GM23338 (cell line): ENCODE measurements around the gene SDC1. TPM values are rescaled to one million over a fixed set of nuclear protein-coding genes. Genes with fewer than 3 reads are reported as not detected.

Source experiments
- ATAC-seq: fragments of 200-7000 bp; cut with Tn5 transposase; 3 replicates; pipeline ENCODE4 v1.9.1; 2020
- DNase-seq: peaks from one replicate; pipeline ENCODE4 v3.0.0-alpha.2; 2015; ENCODE audit warnings: low spot score
- H2AFZ ChIP-seq: fragments of 200-600 bp; sonication (generic); 2 replicates; pipeline ENCODE4 v1.8.0; 2016; ENCODE audit warnings: antibody characterized with exemption, mild to moderate bottlenecking, moderate library complexity
- H3F3A ChIP-seq: fragments of 200-600 bp; sonication (generic); replicated peaks from 2 replicates; pipeline ENCODE4 v1.8.0; 2017; ENCODE audit warnings: antibody characterized with exemption, mixed run types, low read depth
- H3K27ac ChIP-seq: fragments of 200-600 bp; sonication (generic); 2 replicates; pipeline ENCODE4 v1.6.1; 2016; ENCODE audit warnings: low read depth
- H3K27me3 ChIP-seq: fragments of 200-600 bp; sonication (generic); 2 replicates; pipeline ENCODE4 v1.8.0; 2016; ENCODE audit warnings: mild to moderate bottlenecking, mixed run types, moderate library complexity; ENCODE audit not compliant: insufficient read depth
- H3K36me3 ChIP-seq: fragments of 200-600 bp; sonication (generic); 2 replicates; pipeline ENCODE4 v1.8.0; 2016; ENCODE audit warnings: mild to moderate bottlenecking; ENCODE audit not compliant: insufficient read depth
- H3K4me1 ChIP-seq: fragments of 200-600 bp; sonication (generic); 2 replicates; pipeline ENCODE4 v1.8.0; 2016; ENCODE audit warnings: mild to moderate bottlenecking, moderate library complexity; ENCODE audit not compliant: insufficient read depth
- H3K4me2 ChIP-seq: fragments of 200-600 bp; sonication (generic); 2 replicates; pipeline ENCODE4 v1.7.1; 2017; ENCODE audit warnings: mixed run types
- H3K4me3 ChIP-seq: fragments of 200-600 bp; sonication (generic); 2 replicates; pipeline ENCODE4 v1.6.1; 2016; ENCODE audit warnings: mixed run types
- H3K79me2 ChIP-seq: fragments of 200-600 bp; sonication (generic); replicated peaks from 2 replicates; pipeline ENCODE4 v1.8.0; 2017; ENCODE audit warnings: mild to moderate bottlenecking; ENCODE audit not compliant: insufficient read depth
- H3K9me2 ChIP-seq: fragments of 200-600 bp; sonication (generic); 2 replicates; pipeline ENCODE4 v1.8.0; 2017; ENCODE audit not compliant: insufficient read depth
- H4K20me1 ChIP-seq: fragments of 200-600 bp; sonication (generic); replicated peaks from 2 replicates; pipeline ENCODE4 v1.8.0; 2017; ENCODE audit warnings: mild to moderate bottlenecking; ENCODE audit not compliant: insufficient read depth
- H3K27ac Mint-ChIP-seq: 2 replicates; pipeline ENCODE4 v1.8.0; 2020; ENCODE audit warnings: inconsistent platforms, mild to moderate bottlenecking, moderate library complexity, mixed read lengths
- H3K27me3 Mint-ChIP-seq: 3 replicates; pipeline ENCODE4 v1.8.0; 2022; ENCODE audit warnings: low read depth, mild to moderate bottlenecking, moderate library complexity, mixed read lengths, inconsistent platforms; ENCODE audit not compliant: insufficient read depth, poor library complexity
- H3K36me3 Mint-ChIP-seq: 3 replicates; pipeline ENCODE4 v1.8.0; 2021; ENCODE audit warnings: low read depth, mild to moderate bottlenecking, inconsistent platforms, moderate library complexity, mixed read lengths
- H3K4me1 Mint-ChIP-seq: 3 replicates; pipeline ENCODE4 v1.8.0; 2020; ENCODE audit warnings: mild to moderate bottlenecking, inconsistent platforms, mixed read lengths
- H3K4me3 Mint-ChIP-seq: 3 replicates; pipeline ENCODE4 v1.8.0; 2021; ENCODE audit warnings: moderate library complexity, mild to moderate bottlenecking, inconsistent platforms, mixed read lengths
- H3K9me3 Mint-ChIP-seq: 3 replicates; pipeline ENCODE4 v1.8.0; 2020; ENCODE audit warnings: moderate library complexity, mild to moderate bottlenecking, inconsistent platforms, mixed read lengths
- CREB1 ChIP-seq: fragments of 250-450 bp; sonication (Bioruptor Pico); IDR thresholded peaks from 2 replicates; pipeline ENCODE4 v1.5.0; 2020; ENCODE audit warnings: low read depth, mild to moderate bottlenecking, moderate library complexity
- CTCF ChIP-seq, 2 experiments: fragments of 200-600 bp in 1 of 2; sonication (generic) in 1 of 2; conservative IDR thresholded peaks; 2 replicates each; pipeline versions ENCODE4 v1.5.1 to v1.6.1; 2016 to 2017; ENCODE audit warnings: antibody characterized with exemption in 2 of 2, low read depth in 2 of 2, mild to moderate bottlenecking in 2 of 2, moderate library complexity in 1 of 2
- EZH2 ChIP-seq: fragments of 200-600 bp; sonication (generic); IDR thresholded peaks from one replicate; pipeline ENCODE4 v1.8.0; 2017; ENCODE audit warnings: antibody characterized with exemption, mild to moderate bottlenecking, low read depth; ENCODE audit not compliant: unreplicated experiment
- EZH2phosphoT487 ChIP-seq: fragments of 200-600 bp; sonication (generic); IDR thresholded peaks from one replicate; pipeline ENCODE4 v1.8.1; 2018; ENCODE audit warnings: antibody characterized with exemption; ENCODE audit not compliant: unreplicated experiment
- JUNB ChIP-seq: IDR thresholded peaks from one replicate; pipeline ENCODE4 v1.6.1; 2016; ENCODE audit warnings: antibody characterized with exemption; ENCODE audit not compliant: unreplicated experiment
- NANOG ChIP-seq: IDR thresholded peaks from 2 replicates; pipeline ENCODE4 v1.6.1; 2016; ENCODE audit warnings: antibody characterized with exemption, borderline replicate concordance
- POLR2AphosphoS5 ChIP-seq: IDR thresholded peaks from 2 replicates; pipeline ENCODE4 v1.6.1; 2016; ENCODE audit warnings: antibody characterized with exemption, low read depth
- STAT1 ChIP-seq: IDR thresholded peaks from one replicate; pipeline ENCODE4 v1.6.1; 2016; ENCODE audit warnings: antibody characterized with exemption; ENCODE audit not compliant: unreplicated experiment
- ZNF114 ChIP-seq: fragments of 250-450 bp; sonication (Bioruptor Pico); IDR thresholded peaks from 2 replicates; pipeline ENCODE4 v1.5.0; 2020; ENCODE audit warnings: mild to moderate bottlenecking, moderate library complexity
- ZNF331 ChIP-seq: fragments of 250-450 bp; sonication (Bioruptor Pico); IDR thresholded peaks from 2 replicates; pipeline ENCODE4 v1.5.0; 2020; ENCODE audit warnings: low read depth, mild to moderate bottlenecking, moderate library complexity
- polyA plus RNA-seq: library from polyadenylated mRNA; unstranded; fragments of >200 nt; fragmentation: Nextera tagmentation; extraction: Ambion mirVana; gene quantifications from 2 replicates; pipeline ENCODE4 v1.2.1, GENCODE V29; 2016
- total RNA-seq: library from RNA; depleted of rRNA; stranded (reverse); fragments of >200 nt; shearing (Covaris generic); gene quantifications from 2 replicates; pipeline ENCODE4 v1.2.3, GENCODE V29; 2014
- TF ChIP-seq, protein P1 (sequence below): fragments of 250-450 bp; sonication (Bioruptor Pico); IDR thresholded peaks from 2 replicates; pipeline ENCODE4 v1.5.0; 2020; ENCODE audit warnings: mild to moderate bottlenecking, moderate library complexity
- TF ChIP-seq, protein P2 (sequence below): IDR thresholded peaks from one replicate; pipeline ENCODE4 v1.6.1; 2018; ENCODE audit warnings: antibody characterized with exemption; ENCODE audit not compliant: unreplicated experiment
- TF ChIP-seq, protein P3 (sequence below): IDR thresholded peaks from 2 replicates; pipeline ENCODE4 v1.6.1; 2016; ENCODE audit warnings: antibody characterized with exemption

Gene SDC1
- total and polyA plus RNA-seq, 2 experiments from 2014 or later, result 16.6 to 43.0 TPM

- Histone ChIP-seq H3K27me3 (peaks cover 5% of the 10 kb centered on the region; the same call in 1 of the 2 replicates), H3K27ac (peak overlapping the region; percentile 86), H3K79me2 (peaks cover 20% of the 10 kb centered on the region), H3K4me3 (peak overlapping the region; percentile 85), H3F3A (peaks cover 14% of the 10 kb centered on the region), H4K20me1 (peaks cover 3% of the 10 kb centered on the region), H3K36me3 (no peaks in the 10 kb centered on the region), H3K4me1 (peaks cover 22% of the 10 kb centered on the region), H2AFZ (peak overlapping the region; percentile 94), H3K4me2 (peak overlapping the region; percentile 94), H3K9me2 (no peaks in the 10 kb centered on the region)
- Mint-ChIP-seq H3K27ac (no peak overlapping the region), H3K4me1 (peaks cover 27% of the 10 kb centered on the region), H3K27me3 (peaks cover 25% of the 10 kb centered on the region), H3K36me3 (peaks cover 7% of the 10 kb centered on the region; the same call in 2 of the 3 replicates), H3K9me3 (peaks cover 3% of the 10 kb centered on the region; the same call in 1 of the 3 replicates), H3K4me3 (peak overlapping the region; percentile 73; the same call in 2 of the 3 replicates)
- ATAC-seq (no peak), DNase-seq (no peak)
- TF ChIP-seq EZH2 (no peak), ZNF331 (CRISPR knock-in tag) (no peak), EZH2phosphoT487 (no peak), CTCF (conservative IDR thresholded peaks at IDR 0.05; ENCODE audit: low read depth in 2 of 2) (no peak), STAT1 (no peak), CREB1 (CRISPR knock-in tag) (no peak), JUNB (no peak), ZNF114 (no peak), POLR2AphosphoS5 (no peak), NANOG (no peak)
- TF ChIP-seq, protein P1, sequence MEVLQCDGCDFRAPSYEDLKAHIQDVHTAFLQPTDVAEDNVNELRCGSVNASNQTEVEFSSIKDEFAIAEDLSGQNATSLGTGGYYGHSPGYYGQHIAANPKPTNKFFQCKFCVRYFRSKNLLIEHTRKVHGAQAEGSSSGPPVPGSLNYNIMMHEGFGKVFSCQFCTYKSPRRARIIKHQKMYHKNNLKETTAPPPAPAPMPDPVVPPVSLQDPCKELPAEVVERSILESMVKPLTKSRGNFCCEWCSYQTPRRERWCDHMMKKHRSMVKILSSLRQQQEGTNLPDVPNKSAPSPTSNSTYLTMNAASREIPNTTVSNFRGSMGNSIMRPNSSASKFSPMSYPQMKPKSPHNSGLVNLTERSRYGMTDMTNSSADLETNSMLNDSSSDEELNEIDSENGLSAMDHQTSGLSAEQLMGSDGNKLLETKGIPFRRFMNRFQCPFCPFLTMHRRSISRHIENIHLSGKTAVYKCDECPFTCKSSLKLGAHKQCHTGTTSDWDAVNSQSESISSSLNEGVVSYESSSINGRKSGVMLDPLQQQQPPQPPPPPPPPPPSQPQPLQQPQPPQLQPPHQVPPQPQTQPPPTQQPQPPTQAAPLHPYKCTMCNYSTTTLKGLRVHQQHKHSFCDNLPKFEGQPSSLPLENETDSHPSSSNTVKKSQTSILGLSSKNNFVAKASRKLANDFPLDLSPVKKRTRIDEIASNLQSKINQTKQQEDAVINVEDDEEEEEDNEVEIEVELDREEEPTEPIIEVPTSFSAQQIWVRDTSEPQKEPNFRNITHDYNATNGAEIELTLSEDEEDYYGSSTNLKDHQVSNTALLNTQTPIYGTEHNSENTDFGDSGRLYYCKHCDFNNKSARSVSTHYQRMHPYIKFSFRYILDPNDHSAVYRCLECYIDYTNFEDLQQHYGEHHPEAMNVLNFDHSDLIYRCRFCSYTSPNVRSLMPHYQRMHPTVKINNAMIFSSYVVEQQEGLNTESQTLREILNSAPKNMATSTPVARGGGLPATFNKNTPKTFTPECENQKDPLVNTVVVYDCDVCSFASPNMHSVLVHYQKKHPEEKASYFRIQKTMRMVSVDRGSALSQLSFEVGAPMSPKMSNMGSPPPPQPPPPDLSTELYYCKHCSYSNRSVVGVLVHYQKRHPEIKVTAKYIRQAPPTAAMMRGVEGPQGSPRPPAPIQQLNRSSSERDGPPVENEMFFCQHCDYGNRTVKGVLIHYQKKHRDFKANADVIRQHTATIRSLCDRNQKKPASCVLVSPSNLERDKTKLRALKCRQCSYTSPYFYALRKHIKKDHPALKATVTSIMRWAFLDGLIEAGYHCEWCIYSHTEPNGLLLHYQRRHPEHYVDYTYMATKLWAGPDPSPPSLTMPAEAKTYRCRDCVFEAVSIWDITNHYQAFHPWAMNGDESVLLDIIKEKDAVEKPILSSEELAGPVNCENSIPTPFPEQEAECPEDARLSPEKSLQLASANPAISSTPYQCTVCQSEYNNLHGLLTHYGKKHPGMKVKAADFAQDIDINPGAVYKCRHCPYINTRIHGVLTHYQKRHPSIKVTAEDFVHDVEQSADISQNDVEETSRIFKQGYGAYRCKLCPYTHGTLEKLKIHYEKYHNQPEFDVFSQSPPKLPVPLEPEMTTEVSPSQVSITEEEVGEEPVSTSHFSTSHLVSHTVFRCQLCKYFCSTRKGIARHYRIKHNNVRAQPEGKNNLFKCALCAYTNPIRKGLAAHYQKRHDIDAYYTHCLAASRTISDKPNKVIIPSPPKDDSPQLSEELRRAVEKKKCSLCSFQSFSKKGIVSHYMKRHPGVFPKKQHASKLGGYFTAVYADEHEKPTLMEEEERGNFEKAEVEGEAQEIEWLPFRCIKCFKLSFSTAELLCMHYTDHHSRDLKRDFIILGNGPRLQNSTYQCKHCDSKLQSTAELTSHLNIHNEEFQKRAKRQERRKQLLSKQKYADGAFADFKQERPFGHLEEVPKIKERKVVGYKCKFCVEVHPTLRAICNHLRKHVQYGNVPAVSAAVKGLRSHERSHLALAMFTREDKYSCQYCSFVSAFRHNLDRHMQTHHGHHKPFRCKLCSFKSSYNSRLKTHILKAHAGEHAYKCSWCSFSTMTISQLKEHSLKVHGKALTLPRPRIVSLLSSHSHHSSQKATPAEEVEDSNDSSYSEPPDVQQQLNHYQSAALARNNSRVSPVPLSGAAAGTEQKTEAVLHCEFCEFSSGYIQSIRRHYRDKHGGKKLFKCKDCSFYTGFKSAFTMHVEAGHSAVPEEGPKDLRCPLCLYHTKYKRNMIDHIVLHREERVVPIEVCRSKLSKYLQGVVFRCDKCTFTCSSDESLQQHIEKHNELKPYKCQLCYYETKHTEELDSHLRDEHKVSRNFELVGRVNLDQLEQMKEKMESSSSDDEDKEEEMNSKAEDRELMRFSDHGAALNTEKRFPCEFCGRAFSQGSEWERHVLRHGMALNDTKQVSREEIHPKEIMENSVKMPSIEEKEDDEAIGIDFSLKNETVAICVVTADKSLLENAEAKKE (CRISPR knock-in tag), result no peak
- TF ChIP-seq, protein P2, sequence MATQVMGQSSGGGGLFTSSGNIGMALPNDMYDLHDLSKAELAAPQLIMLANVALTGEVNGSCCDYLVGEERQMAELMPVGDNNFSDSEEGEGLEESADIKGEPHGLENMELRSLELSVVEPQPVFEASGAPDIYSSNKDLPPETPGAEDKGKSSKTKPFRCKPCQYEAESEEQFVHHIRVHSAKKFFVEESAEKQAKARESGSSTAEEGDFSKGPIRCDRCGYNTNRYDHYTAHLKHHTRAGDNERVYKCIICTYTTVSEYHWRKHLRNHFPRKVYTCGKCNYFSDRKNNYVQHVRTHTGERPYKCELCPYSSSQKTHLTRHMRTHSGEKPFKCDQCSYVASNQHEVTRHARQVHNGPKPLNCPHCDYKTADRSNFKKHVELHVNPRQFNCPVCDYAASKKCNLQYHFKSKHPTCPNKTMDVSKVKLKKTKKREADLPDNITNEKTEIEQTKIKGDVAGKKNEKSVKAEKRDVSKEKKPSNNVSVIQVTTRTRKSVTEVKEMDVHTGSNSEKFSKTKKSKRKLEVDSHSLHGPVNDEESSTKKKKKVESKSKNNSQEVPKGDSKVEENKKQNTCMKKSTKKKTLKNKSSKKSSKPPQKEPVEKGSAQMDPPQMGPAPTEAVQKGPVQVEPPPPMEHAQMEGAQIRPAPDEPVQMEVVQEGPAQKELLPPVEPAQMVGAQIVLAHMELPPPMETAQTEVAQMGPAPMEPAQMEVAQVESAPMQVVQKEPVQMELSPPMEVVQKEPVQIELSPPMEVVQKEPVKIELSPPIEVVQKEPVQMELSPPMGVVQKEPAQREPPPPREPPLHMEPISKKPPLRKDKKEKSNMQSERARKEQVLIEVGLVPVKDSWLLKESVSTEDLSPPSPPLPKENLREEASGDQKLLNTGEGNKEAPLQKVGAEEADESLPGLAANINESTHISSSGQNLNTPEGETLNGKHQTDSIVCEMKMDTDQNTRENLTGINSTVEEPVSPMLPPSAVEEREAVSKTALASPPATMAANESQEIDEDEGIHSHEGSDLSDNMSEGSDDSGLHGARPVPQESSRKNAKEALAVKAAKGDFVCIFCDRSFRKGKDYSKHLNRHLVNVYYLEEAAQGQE, result no peak
- TF ChIP-seq, protein P3, sequence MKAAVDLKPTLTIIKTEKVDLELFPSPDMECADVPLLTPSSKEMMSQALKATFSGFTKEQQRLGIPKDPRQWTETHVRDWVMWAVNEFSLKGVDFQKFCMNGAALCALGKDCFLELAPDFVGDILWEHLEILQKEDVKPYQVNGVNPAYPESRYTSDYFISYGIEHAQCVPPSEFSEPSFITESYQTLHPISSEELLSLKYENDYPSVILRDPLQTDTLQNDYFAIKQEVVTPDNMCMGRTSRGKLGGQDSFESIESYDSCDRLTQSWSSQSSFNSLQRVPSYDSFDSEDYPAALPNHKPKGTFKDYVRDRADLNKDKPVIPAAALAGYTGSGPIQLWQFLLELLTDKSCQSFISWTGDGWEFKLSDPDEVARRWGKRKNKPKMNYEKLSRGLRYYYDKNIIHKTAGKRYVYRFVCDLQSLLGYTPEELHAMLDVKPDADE, result no peak
These were observed 1.2 kb upstream of the SDC1 start for GRCh38 chr2:20226152-20226545.
